H1 (cell line): ENCODE data around the gene FLVCR1. TPM values are rescaled to one million over a fixed set of nuclear protein-coding genes. Genes with fewer than 3 reads are reported as not detected.
A peak's percentile ranks its signal among the peaks of the same experiment; 100 is the strongest.

ENCODE experiments used
- CTCF ChIA-PET: fragments of 300-600 bp; sonication (Branson Sonifier 250); formaldehyde crosslinking; loops from one replicate; lab custom pipeline; 2021; ENCODE audit not compliant: partially characterized antibody; lab: Charles Lee
- POLR2A ChIA-PET: fragments of 300-600 bp; sonication (Branson Sonifier 250); formaldehyde crosslinking; loops from one replicate; lab custom pipeline; 2021; ENCODE audit warnings: inconsistent platforms; ENCODE audit not compliant: partially characterized antibody; lab: Charles Lee
- DNase-seq, 2 experiments: peaks; one replicate each; pipeline versions ENCODE4 v3.0.0 to v3.0.0-alpha.2; 2010 to 2022; ENCODE audit warnings: low spot score in 2 of 2, low read depth in 1 of 2, mixed read lengths in 1 of 2
- FAIRE-seq: peaks from 2 replicates; lab custom pipeline; 2011; peaks lifted over from hg19 to GRCh38; lab: Jason Lieb, UNC
- H2AFZ ChIP-seq: 2 replicates; pipeline ENCODE4 v1.8.1; 2012; ENCODE audit warnings: low read length, inconsistent platforms
- H2AK5ac ChIP-seq: 2 replicates; pipeline ENCODE4 v1.6.1; 2013; ENCODE audit warnings: low read depth, low read length
- H2BK120ac ChIP-seq: replicated peaks from 2 replicates; pipeline ENCODE3; 2013; ENCODE audit warnings: low read depth, low read length, inconsistent platforms
- H2BK12ac ChIP-seq: 2 replicates; pipeline ENCODE4 v1.6.1; 2013; ENCODE audit warnings: low read depth, low read length
- H2BK15ac ChIP-seq: 2 replicates; pipeline ENCODE4 v1.6.1; 2013; ENCODE audit warnings: low read length
- H2BK20ac ChIP-seq: 2 replicates; pipeline ENCODE4 v1.6.1; 2013; ENCODE audit warnings: low read length
- H2BK5ac ChIP-seq: 2 replicates; pipeline ENCODE4 v1.6.1; 2013; ENCODE audit warnings: low read depth, low read length
- H3K14ac ChIP-seq: 2 replicates; pipeline ENCODE4 v1.6.1; 2013; ENCODE audit warnings: inconsistent platforms; ENCODE audit not compliant: insufficient read length
- H3K18ac ChIP-seq: 2 replicates; pipeline ENCODE4 v1.6.1; 2013; ENCODE audit warnings: low read length; ENCODE audit errors: extremely low read depth
- H3K23ac ChIP-seq: 2 replicates; pipeline ENCODE4 v1.6.1; 2013; ENCODE audit warnings: inconsistent platforms; ENCODE audit not compliant: insufficient read length
- H3K23me2 ChIP-seq: 2 replicates; pipeline ENCODE4 v1.6.1; 2013; ENCODE audit warnings: low read depth, low read length
- H3K27ac ChIP-seq: 2 replicates; pipeline ENCODE4 v1.6.1; 2011; ENCODE audit warnings: low read depth, low read length, inconsistent platforms
- H3K27me3 ChIP-seq, 4 experiments: replicated peaks in 1 of 4; 1 replicate in 1 of 4; 2 replicates in 3 of 4; pipeline versions ENCODE4 v1.6.1 to v1.8.1; 2011 to 2013; ENCODE audit warnings: low read length in 3 of 4, mild to moderate bottlenecking in 3 of 4, inconsistent platforms in 2 of 4, mixed read lengths in 2 of 4, moderate library complexity in 1 of 4; ENCODE audit not compliant: control insufficient read depth in 3 of 4, insufficient read depth in 3 of 4; ENCODE audit errors: extremely low read depth in 1 of 4
- H3K36me3 ChIP-seq, 4 experiments: 2 replicates each; pipeline versions ENCODE4 v1.6.1 to v1.8.1; 2011 to 2013; ENCODE audit warnings: mild to moderate bottlenecking in 4 of 4, low read length in 3 of 4, moderate library complexity in 2 of 4, control low read depth in 1 of 4, inconsistent platforms in 1 of 4; ENCODE audit not compliant: insufficient read depth in 4 of 4, control insufficient read depth in 2 of 4
- H3K4ac ChIP-seq: replicated peaks from 2 replicates; pipeline ENCODE3; 2013; ENCODE audit warnings: low read length, low read depth, mixed read lengths, inconsistent platforms; ENCODE audit not compliant: insufficient read length
- H3K4me1 ChIP-seq, 4 experiments: replicated peaks in 1 of 4; 1 replicate in 1 of 4; 2 replicates in 3 of 4; pipeline versions ENCODE4 v1.6.1 to v1.8.1; 2011 to 2013; ENCODE audit warnings: low read length in 3 of 4, inconsistent platforms in 2 of 4, mixed read lengths in 1 of 4; ENCODE audit not compliant: insufficient read depth in 4 of 4, control insufficient read depth in 3 of 4
- H3K4me2 ChIP-seq, 2 experiments: 2 replicates each; pipeline versions ENCODE4 v1.6.1 to v1.8.1; 2011 to 2013; ENCODE audit warnings: low read depth in 2 of 2, low read length in 2 of 2, control low read depth in 1 of 2, inconsistent platforms in 1 of 2, mild to moderate bottlenecking in 1 of 2; ENCODE audit not compliant: insufficient read depth in 1 of 2
- H3K4me3 ChIP-seq, 4 experiments: fragments of 200-600, 300-600 bp in 1 of 4; sonication (generic), shearing (Covaris generic), sonication (Bioruptor Twin) in 1 of 4; 2 replicates each; pipeline versions ENCODE4 v1.5.1 to v1.8.1; 2011 to 2016; ENCODE audit warnings: low read length in 4 of 4, low read depth in 3 of 4, control low read depth in 2 of 4, inconsistent platforms in 2 of 4, mild to moderate bottlenecking in 2 of 4, mixed read lengths in 1 of 4, moderate library complexity in 1 of 4; ENCODE audit not compliant: insufficient read depth in 2 of 4; ENCODE audit errors: extremely low read depth in 1 of 4
- H3K56ac ChIP-seq: replicated peaks from 2 replicates; pipeline ENCODE3; 2013; ENCODE audit warnings: low read depth, mild to moderate bottlenecking, mixed read lengths, low read length, inconsistent platforms; ENCODE audit not compliant: insufficient read length
- H3K79me1 ChIP-seq: 2 replicates; pipeline ENCODE4 v1.6.1; 2013; ENCODE audit warnings: low read depth, low read length, control low read depth
- H3K79me2 ChIP-seq, 2 experiments: 2 replicates each; pipeline versions ENCODE4 v1.6.1 to v1.8.1; 2012 to 2013; ENCODE audit warnings: low read length in 2 of 2, mild to moderate bottlenecking in 2 of 2, inconsistent platforms in 1 of 2; ENCODE audit not compliant: insufficient read depth in 2 of 2, control insufficient read depth in 1 of 2
- H3K9ac ChIP-seq, 4 experiments: replicated peaks in 1 of 4; 1 replicate in 1 of 4; 2 replicates in 3 of 4; pipeline versions ENCODE4 v1.6.1 to v1.8.1; 2011 to 2013; ENCODE audit warnings: low read depth in 3 of 4, low read length in 3 of 4, control low read depth in 2 of 4, mild to moderate bottlenecking in 2 of 4, moderate library complexity in 2 of 4, inconsistent platforms in 1 of 4; ENCODE audit errors: extremely low read depth in 1 of 4
- H3K9me3 ChIP-seq, 2 experiments: 2 replicates each; pipeline versions ENCODE4 v1.6.1 to v1.8.1; 2012 to 2013; ENCODE audit warnings: mild to moderate bottlenecking in 2 of 2, moderate library complexity in 2 of 2, control low read depth in 1 of 2, inconsistent platforms in 1 of 2, low read depth in 1 of 2, low read length in 1 of 2, mixed read lengths in 1 of 2; ENCODE audit not compliant: insufficient read depth in 2 of 2
- H4K20me1 ChIP-seq, 2 experiments: replicated peaks in 1 of 2; 2 replicates each; pipeline versions ENCODE3 to v1.8.1; 2011 to 2013; ENCODE audit warnings: inconsistent platforms in 2 of 2, low read length in 2 of 2, mild to moderate bottlenecking in 1 of 2; ENCODE audit not compliant: insufficient read depth in 2 of 2, control insufficient read depth in 1 of 2
- H4K5ac ChIP-seq: 2 replicates; pipeline ENCODE4 v1.6.1; 2013; ENCODE audit warnings: low read length, low read depth, mixed read lengths, inconsistent platforms; ENCODE audit not compliant: insufficient read length
- H4K8ac ChIP-seq: 2 replicates; pipeline ENCODE4 v1.8.0; 2013; ENCODE audit warnings: mild to moderate bottlenecking, moderate library complexity, low read length, inconsistent platforms; ENCODE audit not compliant: insufficient read depth; ENCODE audit errors: extremely low read depth
- H4K91ac ChIP-seq: replicated peaks from 2 replicates; pipeline ENCODE3; 2013; ENCODE audit warnings: low read length, mixed read lengths, inconsistent platforms; ENCODE audit not compliant: insufficient read length
- CEBPB ChIP-seq: IDR thresholded peaks from 2 replicates; pipeline ENCODE4 v1.6.1; 2012; ENCODE audit warnings: low read depth, low read length
- EP300 ChIP-seq, 2 experiments: IDR thresholded peaks; 1 replicate in 1 of 2; 2 replicates in 1 of 2; pipeline ENCODE4 v1.6.1; 2011 to 2012; ENCODE audit warnings: low read depth in 2 of 2, low read length in 2 of 2, mild to moderate bottlenecking in 2 of 2, borderline replicate concordance in 1 of 2, inconsistent platforms in 1 of 2, moderate library complexity in 1 of 2
- whole genome bisulfite sequencing, 2 experiments: shearing (Covaris generic) in 1 of 2; methylation state at CpG; one replicate each; pipeline versions ENCODE4 v1.1.6 to v1.1.7; 2013 to 2015; ENCODE audit warnings: low lambda C conversion rate in 2 of 2, mixed read lengths in 2 of 2, inconsistent platforms in 1 of 2, low coverage in 1 of 2, missing lambda C conversion rate in 1 of 2; ENCODE audit not compliant: insufficient replicate concordance in 2 of 2, insufficient coverage in 1 of 2, insufficient read length in 1 of 2; ENCODE audit errors: extremely low coverage in 1 of 2, missing lambda C conversion rate in 1 of 2; 5-methylcytosine and 5-hydroxymethylcytosine counted together
- polyA plus RNA-seq, 7 experiments: library from polyadenylated mRNA; depleted of rRNA in 3 of 7; stranded (reverse) in 5 of 7; unstranded in 2 of 7; fragments of >200 nt in 5 of 7; fragments of 200-250 nt in 2 of 7; gene quantifications; 1 replicate in 5 of 7; 2 replicates in 1 of 7; 4 replicates in 1 of 7; pipeline versions ENCODE4 v1.2.1 to v1.2.3, GENCODE V29; 2011 to 2013; ENCODE audit warnings: missing spikeins in 2 of 7, mixed read lengths in 2 of 7
- total RNA-seq: library from RNA; stranded (reverse); fragmentation: NEBNext Ultra II Directional; extraction: Animal tissue kit (Norgen Biotek cat#: 25700); gene quantifications from 2 replicates; pipeline ENCODE4 v1.2.1, GENCODE V29; 2021

Gene FLVCR1
- total and polyA plus RNA-seq, 2 of the 8 experiments (the other 6 are each of a cell fraction or from before 2014, with no cell fraction given), result 31.8 to 75.7 TPM

GRCh38 chr1:212943393-212943710 is 85.3 kb downstream of the FLVCR1 start:
- no peak overlapping the region for H3K9ac ChIP-seq
- ChIA-PET CTCF (interaction anchor here (1.0 to 1.8 kb wide), 3 partner anchors 9 to 156 kb away, joined by 3 to 8 read pairs (median 7); no protein-coding TSS in a partner anchor), POLR2A (interaction anchor here (1.1 to 3.6 kb wide), 5 partner anchors 11 to 71 kb away, joined by 3 to 23 read pairs (median 3); no protein-coding TSS in a partner anchor)
- no peak overlapping the region for H4K91ac ChIP-seq
- no peak for FAIRE-seq
- no peaks in the 10 kb centered on the region for H3K9me3 ChIP-seq
- no peak overlapping the region for H2BK12ac ChIP-seq
- H2BK5ac ChIP-seq, result no peak overlapping the region
- H3K56ac ChIP-seq, result no peak overlapping the region
- WGBS, 2 experiments, result 88% methylated on average over 4 of the region's 4 CpGs; no CpG with 5 or more reads in 1 of the 2 experiments
- H2BK20ac ChIP-seq, result no peak overlapping the region
- no peaks in the 10 kb centered on the region for H3K27me3 ChIP-seq
- H3K23me2 ChIP-seq, result no peaks in the 10 kb centered on the region
- no peak overlapping the region for H3K18ac ChIP-seq
- no peak overlapping the region for H3K4me3 ChIP-seq
- no peak overlapping the region for H4K5ac ChIP-seq
- no peak overlapping the region for H2AFZ ChIP-seq
- no peak overlapping the region for H3K14ac ChIP-seq
- no peak overlapping the region for H3K27ac ChIP-seq
- H3K4ac ChIP-seq, result no peak overlapping the region
- no peaks in the 10 kb centered on the region for H3K79me1 ChIP-seq
- H2BK120ac ChIP-seq, result no peak overlapping the region
- no peak overlapping the region for H2BK15ac ChIP-seq
- no peak overlapping the region for H3K23ac ChIP-seq
- H2AK5ac ChIP-seq, result no peak overlapping the region
- TF ChIP-seq CEBPB (0 out of 2 replicates have a peak, but pooled peaks have one; percentile 28), EP300 (IDR thresholded peaks at IDR 0.05; ENCODE audit: borderline replicate concordance in 1 of 2, low read depth in 2 of 2, low read length in 2 of 2) (no peak)
- H3K79me2 ChIP-seq, result no peaks in the 10 kb centered on the region
- H3K36me3 ChIP-seq, result no peaks in the 10 kb centered on the region
- H3K4me2 ChIP-seq, result no peak overlapping the region
- no peaks in the 10 kb centered on the region for H4K20me1 ChIP-seq
- H4K8ac ChIP-seq, result no peak overlapping the region
- peaks cover 0 to 2% (median 1%) of the 10 kb centered on the region in 4 experiments; a peak in 2 of 7 replicates for H3K4me1 ChIP-seq
- DNase-seq, result no peak
